ENCODE results near the gene E2F4.

Gene E2F4

DNA sequence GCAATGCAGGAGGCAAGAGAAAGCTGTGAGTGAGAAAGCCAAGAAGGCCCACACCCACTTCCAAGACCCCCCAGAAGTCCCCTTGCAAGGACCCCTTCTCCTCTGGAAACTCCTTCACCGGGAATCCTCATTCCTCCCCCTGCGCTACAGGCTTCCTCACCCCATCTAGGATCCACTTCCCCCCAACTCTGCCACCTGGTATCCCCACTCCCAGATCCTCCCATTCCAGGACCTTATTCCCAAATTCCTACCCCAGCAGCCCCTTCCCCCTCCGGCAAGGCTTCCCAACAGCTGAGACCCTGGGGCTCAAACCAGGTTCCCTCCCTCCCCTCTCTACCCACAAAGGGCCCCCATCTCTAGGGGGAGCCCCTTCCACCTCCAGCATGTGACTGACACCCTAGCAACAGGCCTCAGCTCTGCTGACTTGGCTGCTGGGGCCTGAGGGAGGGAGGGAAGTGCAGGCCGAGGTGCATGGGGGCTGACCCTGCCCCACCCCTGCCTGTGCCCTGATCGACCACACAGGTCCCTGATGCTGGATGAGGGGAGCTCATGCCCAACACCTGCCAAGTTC, 25.3 kb upstream of the E2F4 start:
- Histone ChIP-seq H3K27ac (ENCODE audit: low read depth in 2 of 2, low read length in 2 of 2) (no peak overlapping the region), H3K27me3 (ENCODE audit: control insufficient read depth in 2 of 2, insufficient read depth in 2 of 2, low read length in 2 of 2) (peaks cover 8 to 9% of the 10 kb centered on the region in 2 donors), H3K9me3 (ENCODE audit: control insufficient read depth in 2 of 2, low read length in 2 of 2) (no peaks in the 10 kb centered on the region), H3K36me3 (ENCODE audit: control insufficient read depth in 2 of 2, insufficient read depth in 2 of 2, low read length in 2 of 2) (no peaks in the 10 kb centered on the region), H3K4me3 (ENCODE audit: low read length in 2 of 2) (no peak overlapping the region), H3K9ac (ENCODE audit: low read depth in 1 of 2, low read length in 2 of 2) (no peak overlapping the region), H3K4me1 (ENCODE audit: control insufficient read depth in 2 of 2, insufficient read depth in 2 of 2, low read length in 2 of 2) (peaks cover 44 to 49% of the 10 kb centered on the region in 2 donors)

DNA sequence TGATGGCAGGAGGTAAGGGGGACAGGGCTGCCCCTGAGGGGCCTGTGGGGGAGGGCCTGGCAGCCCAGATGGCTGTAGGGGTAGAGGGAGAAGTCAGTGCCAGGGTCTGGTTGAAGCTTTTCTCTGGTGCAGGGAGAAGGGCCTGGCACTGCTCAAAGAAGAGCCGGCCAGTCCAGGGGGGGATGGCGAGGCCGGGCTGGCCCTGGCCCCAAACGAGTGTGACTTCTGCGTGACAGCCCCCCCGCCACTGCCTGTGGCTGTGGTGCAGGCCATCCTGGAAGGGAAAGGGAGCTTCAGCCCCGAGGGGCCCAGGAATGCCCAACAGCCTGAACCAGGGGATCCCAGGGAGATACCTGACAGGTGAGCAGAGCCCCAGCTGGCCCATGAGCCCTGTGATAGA, 24.4 kb upstream of the E2F4 start:
- Histone ChIP-seq H3K4me3 (ENCODE audit: low read length in 2 of 2) (no peak overlapping the region), H3K27me3 (ENCODE audit: control insufficient read depth in 2 of 2, insufficient read depth in 2 of 2, low read length in 2 of 2) (peaks cover 5 to 9% of the 10 kb centered on the region in 2 donors), H3K4me1 (ENCODE audit: control insufficient read depth in 2 of 2, insufficient read depth in 2 of 2, low read length in 2 of 2) (peaks cover 44% of the 10 kb centered on the region in 2 donors), H3K9me3 (ENCODE audit: control insufficient read depth in 2 of 2, low read length in 2 of 2) (no peaks in the 10 kb centered on the region), H3K27ac (ENCODE audit: low read depth in 2 of 2, low read length in 2 of 2) (no peak overlapping the region), H3K36me3 (ENCODE audit: control insufficient read depth in 2 of 2, insufficient read depth in 2 of 2, low read length in 2 of 2) (no peaks in the 10 kb centered on the region), H3K9ac (ENCODE audit: low read depth in 1 of 2, low read length in 2 of 2) (no peak overlapping the region)

DNA sequence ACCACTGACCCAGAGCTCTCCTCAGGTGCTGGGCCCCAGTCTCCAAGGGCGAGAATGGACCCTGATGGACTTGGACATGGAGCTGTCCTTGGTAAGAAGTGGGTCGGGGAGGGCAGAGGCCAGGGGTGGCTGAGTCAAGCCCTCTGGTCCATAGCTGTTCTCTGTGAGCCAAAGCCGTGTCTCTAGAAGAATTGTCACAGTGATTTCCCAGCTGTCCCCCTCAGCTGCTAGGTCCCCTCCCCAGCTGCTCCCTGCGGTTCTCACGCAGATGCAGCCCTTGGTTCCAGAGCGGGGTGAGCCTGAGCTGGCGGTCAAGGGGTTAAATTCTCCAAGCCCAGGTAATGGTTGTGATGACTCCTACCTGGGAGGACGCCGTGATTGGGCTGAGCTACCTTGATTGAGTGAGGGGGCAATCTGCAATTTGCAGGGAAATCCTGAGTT, 22.9 kb upstream of the E2F4 start:
- peaks cover 5 to 9% of the 10 kb centered on the region in 2 donors for H3K27me3 ChIP-seq (ENCODE audit: control insufficient read depth in 2 of 2, insufficient read depth in 2 of 2, low read length in 2 of 2)
- H3K4me1 ChIP-seq (ENCODE audit: control insufficient read depth in 2 of 2, insufficient read depth in 2 of 2, low read length in 2 of 2) = peaks cover 40 to 43% of the 10 kb centered on the region in 2 donors
- no peaks in the 10 kb centered on the region for H3K36me3 ChIP-seq (ENCODE audit: control insufficient read depth in 2 of 2, insufficient read depth in 2 of 2, low read length in 2 of 2)
- H3K27ac ChIP-seq (ENCODE audit: low read depth in 2 of 2, low read length in 2 of 2) = peak overlapping the region in 1 of 2 donors; percentile 71
- no peak overlapping the region for H3K4me3 ChIP-seq (ENCODE audit: low read length in 2 of 2)
- H3K9ac ChIP-seq (ENCODE audit: low read depth in 1 of 2, low read length in 2 of 2) = no peak overlapping the region
- no peaks in the 10 kb centered on the region for H3K9me3 ChIP-seq (ENCODE audit: control insufficient read depth in 2 of 2, low read length in 2 of 2)

DNA sequence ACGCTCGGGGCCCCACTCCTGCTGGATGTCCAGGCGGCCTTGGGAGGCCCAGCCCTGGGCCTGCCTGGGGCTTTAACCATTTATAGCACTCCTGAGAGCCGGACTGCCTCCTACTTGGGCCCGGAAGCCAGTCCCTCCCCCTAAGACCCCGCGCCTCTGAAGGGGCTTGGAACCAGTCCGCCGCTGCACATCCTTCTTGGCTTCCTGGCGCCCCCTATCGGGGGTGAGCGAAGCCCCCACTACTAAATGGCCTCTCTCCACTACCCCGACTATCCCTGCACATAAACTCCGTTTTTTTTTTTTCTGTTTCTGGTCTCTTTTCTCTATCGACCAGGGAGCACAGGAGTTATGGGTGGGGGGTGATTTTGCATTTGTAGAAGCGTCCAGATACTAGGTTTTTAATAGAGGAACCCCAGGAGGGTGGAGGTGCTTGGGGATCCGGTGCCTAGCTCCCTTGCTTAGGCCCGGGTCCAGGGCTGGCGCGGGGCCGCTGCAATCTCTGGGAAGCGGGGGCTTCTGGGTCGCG, 22.2 kb upstream of the E2F4 start:
- Histone ChIP-seq H3K4me3 (ENCODE audit: low read length in 2 of 2) (peak overlapping the region; percentile 61 to 67), H3K9ac (ENCODE audit: low read depth in 1 of 2, low read length in 2 of 2) (peak overlapping the region; percentile 68 to 72), H3K4me1 (ENCODE audit: control insufficient read depth in 2 of 2, insufficient read depth in 2 of 2, low read length in 2 of 2) (peaks cover 42 to 44% of the 10 kb centered on the region in 2 donors), H3K27ac (ENCODE audit: low read depth in 2 of 2, low read length in 2 of 2) (peak overlapping the region; percentile 60 to 71), H3K9me3 (ENCODE audit: control insufficient read depth in 2 of 2, low read length in 2 of 2) (no peaks in the 10 kb centered on the region), H3K27me3 (ENCODE audit: control insufficient read depth in 2 of 2, insufficient read depth in 2 of 2, low read length in 2 of 2) (peaks cover 5 to 9% of the 10 kb centered on the region in 2 donors), H3K36me3 (ENCODE audit: control insufficient read depth in 2 of 2, insufficient read depth in 2 of 2, low read length in 2 of 2) (no peaks in the 10 kb centered on the region)

DNA sequence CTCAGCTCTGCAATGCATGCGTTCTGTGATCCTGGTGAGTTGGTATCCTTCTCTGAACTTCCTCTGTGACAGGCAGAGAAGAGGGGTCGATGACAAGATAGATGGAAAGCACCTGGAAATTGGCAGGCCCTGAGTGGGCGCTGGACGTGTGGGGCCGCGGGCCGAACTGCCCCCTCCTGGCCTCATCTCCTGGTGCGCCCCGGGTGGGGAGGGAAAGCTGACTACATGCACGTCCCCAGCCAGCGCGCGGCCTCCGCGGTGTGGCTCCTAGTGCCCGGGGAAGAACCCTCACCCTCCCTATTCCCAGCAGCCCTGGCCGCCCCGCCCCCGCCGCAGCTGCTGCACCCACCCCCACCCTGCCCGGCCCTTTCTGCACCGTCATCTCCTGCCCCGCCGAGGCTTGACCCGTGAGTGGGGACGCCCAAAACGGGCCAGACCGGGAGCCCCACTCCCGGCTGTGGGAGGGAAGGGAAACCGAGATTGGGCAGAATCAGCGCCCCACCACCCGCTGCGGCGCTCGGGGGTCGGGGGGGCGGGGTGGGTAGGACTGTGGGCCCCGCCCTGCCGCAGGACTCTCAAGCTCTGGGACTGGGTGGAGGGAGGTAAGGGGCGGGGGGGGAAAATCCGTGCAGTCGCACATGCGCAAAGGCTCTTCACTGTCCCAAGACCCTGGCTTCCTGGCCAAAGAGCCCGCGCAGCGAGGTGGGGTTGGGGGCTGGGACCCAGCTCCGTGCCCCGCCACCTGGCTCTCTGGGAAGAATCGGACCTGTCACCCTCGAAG, 21.6 kb upstream of the E2F4 start, which contains the start of gene NOL3:
Gene NOL3 (plus strand): TSS at position 371 of the 781 bp plus-strand sequence.
- peak within 1 kb of the TSS; percentile 61 to 67 for H3K4me3 ChIP-seq (ENCODE audit: low read length in 2 of 2)
- peak within 1 kb of the TSS; percentile 79 for H3K27ac ChIP-seq (ENCODE audit: low read depth in 2 of 2, low read length in 2 of 2)
- H3K27me3 ChIP-seq (ENCODE audit: control insufficient read depth in 2 of 2, insufficient read depth in 2 of 2, low read length in 2 of 2) = peaks cover 4 to 5% of the 10 kb centered on the region in 2 donors
- H3K36me3 ChIP-seq (ENCODE audit: control insufficient read depth in 2 of 2, insufficient read depth in 2 of 2, low read length in 2 of 2) = no peaks in the 10 kb centered on the region
- H3K9ac ChIP-seq (ENCODE audit: low read depth in 1 of 2, low read length in 2 of 2) = peak within 1 kb of the TSS; percentile 68 to 72
- peaks cover 37 to 40% of the 10 kb centered on the region in 2 donors for H3K4me1 ChIP-seq (ENCODE audit: control insufficient read depth in 2 of 2, insufficient read depth in 2 of 2, low read length in 2 of 2)
- no peaks in the 10 kb centered on the region for H3K9me3 ChIP-seq (ENCODE audit: control insufficient read depth in 2 of 2, low read length in 2 of 2)

DNA sequence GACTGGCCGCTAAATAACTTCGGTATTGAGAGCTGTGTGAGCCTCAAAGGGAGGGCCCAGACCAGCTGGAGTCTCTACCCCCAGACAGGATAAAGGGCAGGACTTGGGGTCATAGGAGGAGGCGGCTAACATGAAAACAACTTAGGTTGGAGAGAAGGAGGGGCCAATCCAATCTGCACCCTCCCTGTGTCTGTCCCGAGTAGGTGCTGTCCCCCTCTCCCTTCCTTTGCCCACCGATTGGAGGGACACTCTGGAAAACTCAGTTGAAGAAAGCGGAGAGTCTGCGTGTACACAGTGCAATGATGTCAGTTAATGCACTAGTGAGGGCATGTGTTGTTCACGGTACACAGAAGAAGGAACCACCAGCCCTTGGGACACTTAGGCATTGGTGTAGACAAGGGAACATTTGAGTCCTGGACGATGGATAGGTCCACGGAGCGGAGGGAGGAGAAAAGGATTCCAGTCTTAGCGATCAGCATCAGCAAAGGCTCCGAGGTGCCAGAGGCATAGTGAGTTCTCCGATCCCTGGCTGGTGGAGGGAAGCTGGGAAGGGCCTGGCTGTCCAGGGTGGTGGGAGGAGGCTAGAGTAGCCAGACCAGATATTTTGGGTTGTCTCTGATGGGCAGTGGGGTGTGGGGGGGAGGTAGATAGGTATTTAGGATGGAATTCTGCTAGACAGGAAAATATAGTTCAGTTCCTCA, 20.9 kb upstream of the E2F4 start:
- H3K9me3 ChIP-seq (ENCODE audit: control insufficient read depth in 2 of 2, low read length in 2 of 2) = no peaks in the 10 kb centered on the region
- peak overlapping the region; percentile 56 to 72 for H3K9ac ChIP-seq (ENCODE audit: low read depth in 1 of 2, low read length in 2 of 2)
- no peaks in the 10 kb centered on the region for H3K36me3 ChIP-seq (ENCODE audit: control insufficient read depth in 2 of 2, insufficient read depth in 2 of 2, low read length in 2 of 2)
- peak overlapping the region; percentile 56 to 61 for H3K4me3 ChIP-seq (ENCODE audit: low read length in 2 of 2)
- H3K27ac ChIP-seq (ENCODE audit: low read depth in 2 of 2, low read length in 2 of 2) = peak overlapping the region; percentile 79
- H3K27me3 ChIP-seq (ENCODE audit: control insufficient read depth in 2 of 2, insufficient read depth in 2 of 2, low read length in 2 of 2) = peaks cover 3% of the 10 kb centered on the region in 2 donors
- H3K4me1 ChIP-seq (ENCODE audit: control insufficient read depth in 2 of 2, insufficient read depth in 2 of 2, low read length in 2 of 2) = peaks cover 34 to 35% of the 10 kb centered on the region in 2 donors

DNA sequence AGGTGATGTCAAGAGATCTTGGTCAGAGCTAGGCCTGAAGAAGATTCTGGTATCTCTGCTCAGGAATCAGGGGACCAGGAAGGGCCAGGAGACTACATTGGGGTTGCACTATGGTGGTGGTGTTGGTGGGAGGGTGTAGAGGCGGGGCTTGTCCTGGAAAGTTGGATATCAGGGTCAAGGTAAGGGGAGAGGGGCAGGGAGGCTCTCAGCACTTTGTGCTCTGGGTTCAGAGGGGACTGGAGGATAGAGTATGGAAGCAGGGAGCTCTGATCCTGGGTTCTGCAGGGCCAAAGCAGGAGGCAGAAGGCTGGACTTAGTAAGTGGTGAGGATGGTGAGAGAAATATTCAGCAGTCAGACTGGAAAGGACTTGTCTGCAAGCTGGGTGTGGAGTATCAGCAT, 18.6 kb upstream of the E2F4 start:
- H3K27ac ChIP-seq (ENCODE audit: low read depth in 2 of 2, low read length in 2 of 2) = peak overlapping the region; percentile 95 to 96
- peak overlapping the region; percentile 60 to 77 for H3K4me3 ChIP-seq (ENCODE audit: low read length in 2 of 2)
- H3K9ac ChIP-seq (ENCODE audit: low read depth in 1 of 2, low read length in 2 of 2) = peak overlapping the region; percentile 77 to 83
- no peaks in the 10 kb centered on the region for H3K27me3 ChIP-seq (ENCODE audit: control insufficient read depth in 2 of 2, insufficient read depth in 2 of 2, low read length in 2 of 2)
- no peaks in the 10 kb centered on the region for H3K9me3 ChIP-seq (ENCODE audit: control insufficient read depth in 2 of 2, low read length in 2 of 2)
- no peaks in the 10 kb centered on the region for H3K36me3 ChIP-seq (ENCODE audit: control insufficient read depth in 2 of 2, insufficient read depth in 2 of 2, low read length in 2 of 2)
- peaks cover 37 to 39% of the 10 kb centered on the region in 2 donors for H3K4me1 ChIP-seq (ENCODE audit: control insufficient read depth in 2 of 2, insufficient read depth in 2 of 2, low read length in 2 of 2)

DNA sequence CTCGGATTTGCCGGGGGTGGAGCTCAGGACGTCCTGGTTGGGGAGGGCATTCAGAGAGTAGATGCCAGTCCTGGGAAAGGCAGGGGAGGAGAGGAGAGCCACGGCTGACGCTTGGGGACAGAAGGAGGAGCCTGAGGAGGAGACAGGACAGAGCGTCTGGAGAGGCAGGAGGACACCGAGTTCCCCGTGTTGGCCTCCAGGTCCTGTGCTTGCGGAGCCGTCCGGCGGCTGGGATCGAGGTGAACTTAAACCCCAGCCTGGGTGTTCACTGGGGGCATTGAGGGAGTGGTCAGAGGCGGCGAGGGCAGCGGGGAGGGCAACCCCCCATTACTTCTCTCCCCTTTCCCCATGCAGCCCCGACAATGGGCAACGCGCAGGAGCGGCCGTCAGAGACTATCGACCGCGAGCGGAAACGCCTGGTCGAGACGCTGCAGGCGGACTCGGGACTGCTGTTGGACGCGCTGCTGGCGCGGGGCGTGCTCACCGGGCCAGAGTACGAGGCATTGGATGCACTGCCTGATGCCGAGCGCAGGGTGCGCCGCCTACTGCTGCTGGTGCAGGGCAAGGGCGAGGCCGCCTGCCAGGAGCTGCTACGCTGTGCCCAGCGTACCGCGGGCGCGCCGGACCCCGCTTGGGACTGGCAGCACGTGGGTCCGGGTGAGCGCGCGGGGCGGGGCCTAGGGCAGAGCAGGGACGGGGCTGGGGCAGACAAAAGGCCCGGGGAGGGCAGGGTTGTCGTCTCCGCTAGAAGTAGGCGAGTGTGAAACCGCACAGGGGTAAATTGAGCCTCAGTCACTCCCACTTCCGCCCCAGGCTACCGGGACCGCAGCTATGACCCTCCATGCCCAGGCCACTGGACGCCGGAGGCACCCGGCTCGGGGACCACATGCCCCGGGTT, 17.9 kb upstream of the E2F4 start:
- H3K4me1 ChIP-seq (ENCODE audit: control insufficient read depth in 2 of 2, insufficient read depth in 2 of 2, low read length in 2 of 2) = peaks cover 43 to 44% of the 10 kb centered on the region in 2 donors
- peak overlapping the region; percentile 60 to 77 for H3K4me3 ChIP-seq (ENCODE audit: low read length in 2 of 2)
- peak overlapping the region; percentile 77 to 83 for H3K9ac ChIP-seq (ENCODE audit: low read depth in 1 of 2, low read length in 2 of 2)
- H3K27me3 ChIP-seq (ENCODE audit: control insufficient read depth in 2 of 2, insufficient read depth in 2 of 2, low read length in 2 of 2) = no peaks in the 10 kb centered on the region
- no peaks in the 10 kb centered on the region for H3K9me3 ChIP-seq (ENCODE audit: control insufficient read depth in 2 of 2, low read length in 2 of 2)
- H3K36me3 ChIP-seq (ENCODE audit: control insufficient read depth in 2 of 2, insufficient read depth in 2 of 2, low read length in 2 of 2) = no peaks in the 10 kb centered on the region
- H3K27ac ChIP-seq (ENCODE audit: low read depth in 2 of 2, low read length in 2 of 2) = peak overlapping the region; percentile 95 to 96

DNA sequence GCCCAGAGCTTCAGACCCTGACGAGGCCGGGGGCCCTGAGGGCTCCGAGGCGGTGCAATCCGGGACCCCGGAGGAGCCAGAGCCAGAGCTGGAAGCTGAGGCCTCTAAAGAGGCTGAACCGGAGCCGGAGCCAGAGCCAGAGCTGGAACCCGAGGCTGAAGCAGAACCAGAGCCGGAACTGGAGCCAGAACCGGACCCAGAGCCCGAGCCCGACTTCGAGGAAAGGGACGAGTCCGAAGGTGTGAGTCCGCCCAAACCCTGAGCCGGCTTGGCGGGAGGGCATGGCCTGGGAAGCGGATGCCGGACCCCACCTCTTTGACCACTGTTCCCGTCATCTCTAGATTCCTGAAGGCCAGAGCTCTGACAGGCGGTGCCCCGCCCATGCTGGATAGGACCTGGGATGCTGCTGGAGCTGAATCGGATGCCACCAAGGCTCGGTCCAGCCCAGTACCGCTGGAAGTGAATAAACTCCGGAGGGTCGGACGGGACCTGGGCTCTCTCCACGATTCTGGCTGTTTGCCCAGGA, 17.2 kb upstream of the E2F4 start:
- no peaks in the 10 kb centered on the region for H3K27me3 ChIP-seq (ENCODE audit: control insufficient read depth in 2 of 2, insufficient read depth in 2 of 2, low read length in 2 of 2)
- H3K27ac ChIP-seq (ENCODE audit: low read depth in 2 of 2, low read length in 2 of 2) = peak overlapping the region; percentile 95 to 96
- no peaks in the 10 kb centered on the region for H3K36me3 ChIP-seq (ENCODE audit: control insufficient read depth in 2 of 2, insufficient read depth in 2 of 2, low read length in 2 of 2)
- H3K4me1 ChIP-seq (ENCODE audit: control insufficient read depth in 2 of 2, insufficient read depth in 2 of 2, low read length in 2 of 2) = peaks cover 37% of the 10 kb centered on the region in 2 donors
- no peaks in the 10 kb centered on the region for H3K9me3 ChIP-seq (ENCODE audit: control insufficient read depth in 2 of 2, low read length in 2 of 2)
- H3K4me3 ChIP-seq (ENCODE audit: low read length in 2 of 2) = peak overlapping the region; percentile 60 to 77
- peak overlapping the region; percentile 41 to 77 for H3K9ac ChIP-seq (ENCODE audit: low read depth in 1 of 2, low read length in 2 of 2)

All from mucosa of rectum (tissue), 2 donors.